Activated gamma-delta T cell treated with anti-CD3 and anti-CD28 coated beads, Interleukin-2, amount 50 U/mL, for 16 hours (primary cell): ENCODE results near the gene PITPNB.

Source experiments
- DNase-seq: peaks from one replicate; pipeline ENCODE4 v3.0.0-alpha.2; 2020; ENCODE audit warnings: low read depth

PITPNB gene

GRCh38 chr22:27919942-27920755 lies 1.1 kb upstream of the PITPNB start:
- DNase-seq = no peak

- DNase-seq = peak; percentile 30
Measured at GRCh38 chr22:27918341-27919221, 475 bp downstream of the PITPNB start.

- no peak for DNase-seq
Measured at GRCh38 chr22:27915986-27916385, 3.1 kb downstream of the PITPNB start.

GRCh38 chr22:27913162-27913741 lies 5.8 kb downstream of the PITPNB start:
- DNase-seq = no peak

- no peak for DNase-seq
Measured at GRCh38 chr22:27912101-27912500, 7.0 kb downstream of the PITPNB start.

GRCh38 chr22:27911330-27911729 lies 7.7 kb downstream of the PITPNB start:
- DNase-seq = no peak

- DNase-seq = no peak
Measured at GRCh38 chr22:27906241-27906640, 12.8 kb downstream of the PITPNB start.

- DNase-seq = no peak
Measured at GRCh38 chr22:27905653-27906052, 13.4 kb downstream of the PITPNB start.

GRCh38 chr22:27903805-27904473 lies 15.1 kb downstream of the PITPNB start:
- DNase-seq = no peak

GRCh38 chr22:27900153-27900552 lies 18.9 kb downstream of the PITPNB start:
- DNase-seq = no peak

- no peak for DNase-seq
Measured at GRCh38 chr22:27896245-27896644, 22.8 kb downstream of the PITPNB start.

GRCh38 chr22:27895600-27895999 lies 23.5 kb downstream of the PITPNB start:
- no peak for DNase-seq

GRCh38 chr22:27892811-27893210 lies 26.2 kb downstream of the PITPNB start:
- DNase-seq = no peak

GRCh38 chr22:27892064-27892463 lies 27.0 kb downstream of the PITPNB start:
- no peak for DNase-seq

GRCh38 chr22:27888310-27888709 lies 30.7 kb downstream of the PITPNB start:
- DNase-seq = no peak

- no peak for DNase-seq
Measured at GRCh38 chr22:27886843-27887151, 32.3 kb downstream of the PITPNB start.

- peak; percentile 32 for DNase-seq
Measured at GRCh38 chr22:27885977-27886842, 32.8 kb downstream of the PITPNB start.

GRCh38 chr22:27883656-27884350 lies 35.3 kb downstream of the PITPNB start:
- DNase-seq = no peak

GRCh38 chr22:27882507-27883290 lies 36.4 kb downstream of the PITPNB start:
- no peak for DNase-seq

GRCh38 chr22:27881421-27881820 lies 37.6 kb downstream of the PITPNB start:
- DNase-seq = no peak
